ENCODE measurements around the gene CASK.

The CASK gene

GRCh38 chrX:41480508-41481260, 442.7 kb downstream of the CASK start:
- Mint-ChIP-seq H3K9me3 (peaks cover 2 to 4% of the 10 kb centered on the region in 2 donors), H3K27me3 (no peaks in the 10 kb centered on the region), H3K27ac (no peak overlapping the region), H3K4me3 (no peak overlapping the region), H3K4me1 (no peaks in the 10 kb centered on the region), H3K36me3 (peaks cover 0 to 2% of the 10 kb centered on the region in 2 donors)
- ATAC-seq (replicated peaks): no peak
- no peak for DNase-seq

- H3K4me3 Mint-ChIP-seq: no peak overlapping the region
- no peak for DNase-seq
- ATAC-seq (replicated peaks): no peak
These were observed 444.9 kb downstream of the CASK start for GRCh38 chrX:41478381-41478911.

GRCh38 chrX:41475591-41476241, 447.6 kb downstream of the CASK start:
- ATAC-seq (replicated peaks): no peak
- Mint-ChIP-seq H3K4me3 (no peak overlapping the region), H3K27ac (no peak overlapping the region), H3K4me1 (no peaks in the 10 kb centered on the region), H3K9me3 (peaks cover under 1 to 1% of the 10 kb centered on the region in 2 donors), H3K27me3 (no peaks in the 10 kb centered on the region), H3K36me3 (peaks cover 0 to under 1% of the 10 kb centered on the region in 2 donors)
- no peak for DNase-seq

More at GRCh38 chrX:41478381-41478911, 444.9 kb downstream of the CASK start:
- peaks cover 2 to 4% of the 10 kb centered on the region in 2 donors for H3K9me3 Mint-ChIP-seq
- peaks cover 0 to 2% of the 10 kb centered on the region in 2 donors for H3K36me3 Mint-ChIP-seq
- H3K27me3 Mint-ChIP-seq: no peaks in the 10 kb centered on the region
- H3K4me1 Mint-ChIP-seq: no peaks in the 10 kb centered on the region
- no peak overlapping the region for H3K27ac Mint-ChIP-seq

GRCh38 chrX:41475191-41475590, 448.2 kb downstream of the CASK start:
- H3K36me3 Mint-ChIP-seq: no peaks in the 10 kb centered on the region
- no peaks in the 10 kb centered on the region for H3K4me1 Mint-ChIP-seq
- no peak overlapping the region for H3K4me3 Mint-ChIP-seq
- no peaks in the 10 kb centered on the region for H3K27me3 Mint-ChIP-seq
- ATAC-seq (replicated peaks): no peak
- no peaks in the 10 kb centered on the region for H3K9me3 Mint-ChIP-seq
- no peak for DNase-seq
- peak overlapping the region; percentile 47 for H3K27ac Mint-ChIP-seq

GRCh38 chrX:41474726-41475100, 448.6 kb downstream of the CASK start:
- DNase-seq (no peak), ATAC-seq (replicated peaks) (no peak)
- H3K9me3 Mint-ChIP-seq: no peaks in the 10 kb centered on the region
- H3K36me3 Mint-ChIP-seq: no peaks in the 10 kb centered on the region
- no peaks in the 10 kb centered on the region for H3K27me3 Mint-ChIP-seq
- H3K27ac Mint-ChIP-seq: no peak overlapping the region
- no peaks in the 10 kb centered on the region for H3K4me1 Mint-ChIP-seq
- no peak overlapping the region for H3K4me3 Mint-ChIP-seq

GRCh38 chrX:41473936-41474725, 449.2 kb downstream of the CASK start:
- H3K36me3 Mint-ChIP-seq: no peaks in the 10 kb centered on the region
- DNase-seq (no peak), ATAC-seq (replicated peaks) (no peak)
- no peak overlapping the region for H3K27ac Mint-ChIP-seq
- no peak overlapping the region for H3K4me3 Mint-ChIP-seq
- no peaks in the 10 kb centered on the region for H3K4me1 Mint-ChIP-seq
- no peaks in the 10 kb centered on the region for H3K9me3 Mint-ChIP-seq
- H3K27me3 Mint-ChIP-seq: no peaks in the 10 kb centered on the region

- H3K27ac Mint-ChIP-seq: no peak overlapping the region
- no peaks in the 10 kb centered on the region for H3K36me3 Mint-ChIP-seq
- no peaks in the 10 kb centered on the region for H3K9me3 Mint-ChIP-seq
- no peak overlapping the region for H3K4me3 Mint-ChIP-seq
- ATAC-seq (replicated peaks) (no peak), DNase-seq (no peak)
- H3K4me1 Mint-ChIP-seq: no peaks in the 10 kb centered on the region
- no peaks in the 10 kb centered on the region for H3K27me3 Mint-ChIP-seq
These were observed 451.0 kb downstream of the CASK start for GRCh38 chrX:41472231-41472815.

GRCh38 chrX:41471786-41472185, 451.6 kb downstream of the CASK start:
- H3K4me3 Mint-ChIP-seq: no peak overlapping the region
- ATAC-seq (replicated peaks) (no peak), DNase-seq (no peak)
- H3K4me1 Mint-ChIP-seq: no peaks in the 10 kb centered on the region
- no peaks in the 10 kb centered on the region for H3K36me3 Mint-ChIP-seq
- no peaks in the 10 kb centered on the region for H3K9me3 Mint-ChIP-seq
- H3K27me3 Mint-ChIP-seq: no peaks in the 10 kb centered on the region
- H3K27ac Mint-ChIP-seq: no peak overlapping the region

- no peak for DNase-seq
- H3K4me3 Mint-ChIP-seq: no peak overlapping the region
- no peak overlapping the region for H3K27ac Mint-ChIP-seq
- no peaks in the 10 kb centered on the region for H3K9me3 Mint-ChIP-seq
- no peaks in the 10 kb centered on the region for H3K4me1 Mint-ChIP-seq
- ATAC-seq (replicated peaks): no peak
- no peaks in the 10 kb centered on the region for H3K36me3 Mint-ChIP-seq
- no peaks in the 10 kb centered on the region for H3K27me3 Mint-ChIP-seq
These were observed 452.6 kb downstream of the CASK start for GRCh38 chrX:41470706-41471105.

- Mint-ChIP-seq H3K27me3 (no peaks in the 10 kb centered on the region), H3K4me3 (no peak overlapping the region), H3K4me1 (no peaks in the 10 kb centered on the region), H3K9me3 (no peaks in the 10 kb centered on the region), H3K36me3 (no peaks in the 10 kb centered on the region), H3K27ac (no peak overlapping the region)
- ATAC-seq (replicated peaks): no peak
- no peak for DNase-seq
These were observed 454.6 kb downstream of the CASK start for GRCh38 chrX:41468647-41469323.

Data from stimulated activated naive B cell treated with anti-CD40 and anti-IgM and Interleukin-4, amounts not matched to agents 10 μg/mL and 1 μg/mL and 100 μg/mL, for 72 hours (primary cell).